GM13976 (cell line): Measurements from ENCODE around the gene TCTN2.

Experiments
- DNase-seq: peaks from one replicate; pipeline ENCODE4 v3.0.0; 2012; ENCODE audit warnings: low spot score
- in situ Hi-C: fragments of 300-500 bp; cut with MboI; formaldehyde crosslinking; loops from one replicate; pipeline ENCODE4 v1.12.0; 2022; ENCODE audit warnings: low sequenced_read_pairs, mixed read lengths, inconsistent platforms; ENCODE audit not compliant: unreplicated experiment
- TF ChIP-seq, protein P1 (sequence below): IDR thresholded peaks from 2 replicates; pipeline ENCODE4 v1.5.1; 2012; ENCODE audit warnings: borderline replicate concordance, mild to moderate bottlenecking; ENCODE audit not compliant: insufficient read depth; ENCODE audit errors: extremely low read depth, missing control alignments, control extremely low read depth

The TCTN2 gene

DNA sequence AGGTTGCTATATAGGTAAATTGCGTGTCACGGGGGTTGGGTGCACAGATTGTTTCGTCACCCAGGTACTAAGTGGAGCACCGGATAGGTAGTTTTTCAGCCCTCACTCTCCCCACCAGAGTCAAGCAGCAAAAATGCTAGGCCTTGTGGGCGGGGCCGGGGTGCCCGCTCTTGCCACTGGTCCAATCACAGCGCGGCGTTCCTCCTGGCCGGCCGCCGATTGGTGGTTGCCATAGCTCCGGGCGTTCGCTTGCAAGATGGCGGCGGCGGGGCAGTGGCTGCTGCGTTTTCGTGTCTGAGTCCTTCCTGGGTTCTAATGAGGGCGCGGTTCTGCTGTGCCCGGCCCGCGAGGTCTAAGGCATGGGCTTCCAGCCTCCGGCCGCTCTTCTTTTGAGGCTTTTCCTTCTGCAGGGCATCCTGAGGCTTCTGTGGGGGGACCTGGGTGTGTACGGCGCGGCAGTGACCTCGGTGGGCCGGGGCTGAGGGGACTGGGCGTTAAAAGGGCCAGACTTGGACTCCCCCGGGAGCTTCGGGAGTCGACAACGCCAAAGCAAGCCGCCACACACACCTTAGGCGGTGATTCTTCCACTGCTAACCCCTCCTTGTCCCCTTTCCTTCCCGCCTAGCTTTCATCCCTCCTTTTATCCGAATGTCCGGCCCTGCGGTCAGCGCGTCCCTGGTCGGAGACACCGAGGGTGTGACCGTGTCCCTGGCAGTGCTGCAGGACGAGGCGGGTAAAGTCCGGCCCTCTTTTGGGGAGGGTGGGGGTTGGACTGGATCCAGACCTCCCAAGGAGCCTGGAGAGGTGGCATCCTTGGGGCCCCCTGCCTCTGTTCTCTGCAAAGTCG lies at the start of gene TCTN2:
TCTN2 (plus strand) TSS at position 232 of the 847 bp plus-strand sequence; CDS start at position 360, 128 bp downstream.
- TF ChIP-seq, protein P1, sequence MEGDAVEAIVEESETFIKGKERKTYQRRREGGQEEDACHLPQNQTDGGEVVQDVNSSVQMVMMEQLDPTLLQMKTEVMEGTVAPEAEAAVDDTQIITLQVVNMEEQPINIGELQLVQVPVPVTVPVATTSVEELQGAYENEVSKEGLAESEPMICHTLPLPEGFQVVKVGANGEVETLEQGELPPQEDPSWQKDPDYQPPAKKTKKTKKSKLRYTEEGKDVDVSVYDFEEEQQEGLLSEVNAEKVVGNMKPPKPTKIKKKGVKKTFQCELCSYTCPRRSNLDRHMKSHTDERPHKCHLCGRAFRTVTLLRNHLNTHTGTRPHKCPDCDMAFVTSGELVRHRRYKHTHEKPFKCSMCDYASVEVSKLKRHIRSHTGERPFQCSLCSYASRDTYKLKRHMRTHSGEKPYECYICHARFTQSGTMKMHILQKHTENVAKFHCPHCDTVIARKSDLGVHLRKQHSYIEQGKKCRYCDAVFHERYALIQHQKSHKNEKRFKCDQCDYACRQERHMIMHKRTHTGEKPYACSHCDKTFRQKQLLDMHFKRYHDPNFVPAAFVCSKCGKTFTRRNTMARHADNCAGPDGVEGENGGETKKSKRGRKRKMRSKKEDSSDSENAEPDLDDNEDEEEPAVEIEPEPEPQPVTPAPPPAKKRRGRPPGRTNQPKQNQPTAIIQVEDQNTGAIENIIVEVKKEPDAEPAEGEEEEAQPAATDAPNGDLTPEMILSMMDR = no peak
- in situ Hi-C loops = no loop called here
- DNase-seq = peak; percentile 99

DNA sequence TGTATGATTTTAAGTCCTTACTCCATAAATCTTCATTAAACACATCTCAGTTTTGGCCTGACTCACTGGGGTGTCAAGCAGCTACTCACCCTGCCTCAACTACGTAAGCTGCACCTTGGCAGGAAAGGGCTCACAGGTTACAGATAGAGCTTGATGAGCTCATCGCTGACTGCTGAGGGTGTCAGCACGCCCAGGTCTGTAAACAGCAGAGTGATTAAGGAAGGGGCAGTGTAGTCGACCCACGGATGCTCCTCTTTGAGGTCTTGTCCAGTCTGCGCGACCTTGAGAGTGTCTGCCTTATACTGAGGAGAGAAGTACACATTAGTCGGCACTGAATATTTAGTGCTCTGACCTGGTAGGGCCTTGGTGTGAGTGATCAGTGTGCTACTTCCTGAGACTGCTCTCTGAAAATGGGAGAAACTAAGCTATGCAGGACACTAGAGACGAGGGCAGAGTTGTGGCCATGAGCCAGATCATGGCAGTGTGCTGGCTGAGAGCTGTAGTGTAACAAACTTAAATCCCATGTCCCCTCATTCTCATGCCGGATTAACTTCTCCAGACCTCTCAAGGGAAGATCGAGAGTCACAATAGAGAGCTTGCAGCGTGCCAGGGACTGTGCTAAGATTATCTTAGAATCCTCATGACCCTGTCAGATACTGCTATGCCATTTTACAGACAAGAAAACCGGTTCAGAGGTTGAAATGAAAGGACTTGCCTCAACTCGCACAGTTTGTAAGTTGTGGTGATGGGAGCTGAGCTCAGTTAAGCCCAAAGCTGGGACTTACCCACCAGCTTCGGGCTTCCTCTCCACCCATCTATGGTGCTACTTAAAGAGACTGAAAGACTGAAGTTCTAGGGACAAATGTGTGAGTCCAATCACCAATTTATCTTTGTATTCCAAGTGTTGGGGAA lies 49.0 kb upstream of the TCTN2 start:
- TF ChIP-seq, protein P1 = no peak
- in situ Hi-C loops = no loop called here
- DNase-seq = no peak

DNA sequence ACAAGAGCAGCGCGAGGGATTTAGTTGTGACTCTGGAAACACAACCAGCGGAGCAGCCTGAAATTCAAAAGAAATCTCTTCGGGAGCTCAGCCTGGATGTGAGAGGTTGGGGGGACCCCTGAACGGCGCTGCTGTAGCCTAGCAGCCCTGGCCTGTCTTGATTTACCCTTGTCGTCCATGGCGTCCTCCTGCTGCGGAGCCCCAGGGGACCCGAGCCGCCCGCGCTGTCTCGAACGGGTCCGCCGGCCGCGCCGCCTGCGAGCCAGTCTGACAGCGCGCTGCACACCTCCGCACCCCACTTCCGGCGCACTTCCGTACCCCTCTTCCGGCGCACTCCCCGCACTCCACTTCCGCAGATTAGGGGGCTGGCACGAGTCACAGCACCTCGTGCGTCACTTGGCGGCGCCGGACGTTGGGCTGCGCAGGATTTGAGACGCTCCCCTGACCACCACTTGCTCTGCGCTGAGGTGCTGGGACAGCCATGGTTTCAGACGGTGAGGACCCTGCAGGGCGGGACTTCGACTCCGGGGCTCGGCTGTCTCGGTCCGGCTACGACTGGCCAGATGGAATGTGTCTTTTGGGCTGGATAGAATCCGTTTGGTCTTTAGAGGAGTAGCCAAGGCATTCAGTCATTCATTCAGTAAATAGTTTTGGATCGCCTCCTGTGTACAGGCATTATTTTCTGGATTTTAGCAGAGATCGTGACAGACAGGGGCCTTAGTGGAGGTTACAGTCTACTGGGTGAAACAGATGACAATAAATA lies 37.4 kb upstream of the TCTN2 start, which contains the start of the genes EIF2B1 and GTF2H3:
EIF2B1 (minus strand) TSS at position 308 of the 763 bp plus-strand sequence; CDS start at position 179, 129 bp downstream.
GTF2H3 (plus strand) TSS at position 451 of the 763 bp plus-strand sequence; CDS start at position 482, 31 bp downstream.
- peak; percentile 99 for DNase-seq

DNA sequence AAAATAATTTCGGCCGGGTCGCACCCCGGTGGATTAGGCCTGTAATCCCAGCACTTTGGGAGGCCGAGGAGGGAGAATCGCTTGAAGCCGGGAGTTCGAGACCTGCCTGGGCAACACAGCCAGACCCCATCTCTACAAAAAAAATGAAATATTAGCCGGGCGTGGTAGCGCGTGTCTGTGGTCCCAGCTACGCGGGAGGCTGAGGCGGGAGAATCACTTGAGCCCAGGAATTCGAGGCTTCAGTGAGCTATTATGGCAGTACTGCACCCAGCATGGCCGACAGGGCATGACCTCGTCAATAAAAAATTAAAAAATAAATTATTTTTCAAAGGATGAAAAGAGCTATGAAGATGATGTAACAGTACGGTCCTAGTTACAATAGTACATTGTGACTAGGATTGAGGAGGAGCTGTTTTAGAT lies 36.8 kb upstream of the TCTN2 start:
- TF ChIP-seq, protein P1 = no peak
- in situ Hi-C loops = no loop called here
- DNase-seq = no peak

More for the DNA sequence above, 37.4 kb upstream of the TCTN2 start, which contains the start of the genes EIF2B1 and GTF2H3:
- in situ Hi-C loops = no loop called here
- TF ChIP-seq, protein P1 = no peak

DNA sequence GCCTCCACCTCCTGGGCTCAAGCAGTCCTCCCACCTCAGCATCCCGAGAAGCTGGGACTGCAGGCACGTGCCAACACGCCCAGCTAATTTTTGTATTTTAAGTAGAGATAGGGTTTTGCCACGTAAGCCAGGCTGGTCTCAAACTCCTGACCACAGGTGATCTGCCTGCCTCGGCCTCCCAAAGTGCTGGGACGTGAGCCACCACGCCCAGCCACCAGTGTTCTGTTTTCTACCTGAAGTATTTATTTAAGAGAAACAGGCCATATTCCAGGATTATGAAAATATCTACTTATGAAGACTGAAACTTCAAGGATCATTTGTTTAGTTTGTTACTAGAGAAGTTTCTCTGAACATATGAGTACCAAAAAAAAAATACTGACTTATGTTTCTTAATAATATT lies 27.0 kb upstream of the TCTN2 start:
- no peak for DNase-seq
- in situ Hi-C loops = no loop called here
- TF ChIP-seq, protein P1 = no peak
